GM21526 (cell line): Measurements from ENCODE around the gene TNFRSF1B.

Experiments
- ATAC-seq: cut with Tn5 transposase; IDR thresholded peaks from one replicate; pipeline ENCODE4 v1.9.1; 2021; ENCODE audit warnings: moderate library complexity; ENCODE audit not compliant: unreplicated experiment, low FRiP score

The TNFRSF1B gene

DNA sequence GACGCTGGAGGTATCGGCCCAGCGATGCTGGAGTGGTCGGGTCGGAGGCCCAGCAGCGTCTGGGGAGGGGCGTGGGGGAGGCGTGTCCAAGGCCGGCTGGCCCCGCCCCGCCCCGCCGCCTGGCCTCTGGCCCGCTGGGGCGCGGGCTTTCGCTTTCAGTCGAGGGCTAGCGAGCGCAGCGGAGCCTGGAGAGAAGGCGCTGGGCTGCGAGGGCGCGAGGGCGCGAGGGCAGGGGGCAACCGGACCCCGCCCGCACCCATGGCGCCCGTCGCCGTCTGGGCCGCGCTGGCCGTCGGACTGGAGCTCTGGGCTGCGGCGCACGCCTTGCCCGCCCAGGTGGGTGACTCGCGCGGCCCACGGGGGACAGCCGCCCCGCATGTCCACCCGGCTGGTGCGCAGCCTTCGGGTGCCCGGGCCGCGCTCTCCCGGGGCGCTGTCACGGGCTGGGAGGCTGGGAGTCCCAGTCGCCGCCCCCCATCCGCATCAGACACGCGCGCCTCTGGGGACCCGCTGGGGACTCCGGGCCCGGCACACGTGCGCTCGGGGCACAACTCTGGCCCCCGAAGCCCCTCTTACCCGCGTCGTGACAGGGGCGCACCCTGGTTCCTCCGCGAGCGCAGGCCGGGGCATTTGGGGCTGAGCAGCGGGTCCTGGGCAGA, at the start of gene TNFRSF1B:
Gene TNFRSF1B, plus strand, starts transcription at position 158 of the 659 bp plus-strand sequence. Its CDS starts 101 bp downstream, at position 259.
- peak; percentile 32 for ATAC-seq

DNA sequence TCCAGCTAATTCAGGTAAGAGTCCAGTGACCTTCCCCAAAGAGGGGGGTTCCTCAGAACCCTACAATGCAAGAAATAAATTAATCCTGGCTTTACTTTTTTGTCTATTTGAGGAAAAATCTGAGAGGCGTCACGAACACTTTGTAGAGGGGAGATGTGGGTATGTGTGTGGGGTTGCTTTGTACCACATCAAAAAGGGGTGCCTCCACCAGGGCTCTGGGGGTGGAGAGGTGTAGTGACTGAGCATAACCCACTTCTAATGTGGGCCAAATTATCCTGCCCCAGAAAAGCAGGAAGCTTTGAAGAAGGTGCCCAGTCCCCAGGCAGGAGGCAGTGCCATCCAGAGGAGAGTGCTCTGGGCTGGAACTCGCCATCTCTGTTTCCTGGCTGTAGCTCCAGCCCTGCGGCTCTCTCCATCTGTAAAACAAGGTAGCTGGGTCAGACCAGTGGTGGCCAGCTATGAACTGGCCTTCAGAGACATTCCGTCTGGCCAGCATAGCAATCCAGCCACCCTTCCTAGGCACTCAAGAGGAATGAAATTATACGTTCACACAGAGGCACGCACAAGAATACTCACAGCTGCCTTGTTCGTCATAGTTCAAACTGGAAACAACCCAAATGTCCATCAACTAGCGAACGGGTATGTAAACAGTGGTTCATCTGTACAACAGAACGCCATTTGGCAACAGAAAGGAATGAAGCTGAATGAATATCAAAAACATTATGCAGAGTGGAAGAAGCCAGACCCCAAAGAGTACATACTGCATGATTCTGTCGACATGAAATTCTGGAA, 45.4 kb upstream of the TNFRSF1B start:
- no peak for ATAC-seq

DNA sequence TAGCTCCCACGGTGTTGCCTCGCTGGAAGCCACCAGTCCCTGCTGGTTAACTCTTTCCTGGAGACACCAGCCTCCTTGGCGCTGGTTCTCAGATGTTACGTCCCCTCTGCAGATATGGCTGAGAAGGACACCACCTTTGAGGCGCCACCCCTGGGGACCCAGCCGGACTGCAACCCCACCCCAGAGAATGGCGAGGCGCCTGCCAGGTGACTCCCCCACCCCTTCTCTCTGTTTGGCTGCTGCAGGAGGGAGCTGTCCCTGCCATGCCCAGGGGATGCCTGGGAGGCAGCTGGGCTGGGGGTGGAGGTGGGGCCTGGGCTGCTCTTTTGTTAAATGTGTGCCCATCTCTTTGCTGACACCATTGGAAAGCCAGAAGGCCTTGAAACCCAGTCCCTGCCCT, 43.6 kb upstream of the TNFRSF1B start:
- ATAC-seq: no peak

DNA sequence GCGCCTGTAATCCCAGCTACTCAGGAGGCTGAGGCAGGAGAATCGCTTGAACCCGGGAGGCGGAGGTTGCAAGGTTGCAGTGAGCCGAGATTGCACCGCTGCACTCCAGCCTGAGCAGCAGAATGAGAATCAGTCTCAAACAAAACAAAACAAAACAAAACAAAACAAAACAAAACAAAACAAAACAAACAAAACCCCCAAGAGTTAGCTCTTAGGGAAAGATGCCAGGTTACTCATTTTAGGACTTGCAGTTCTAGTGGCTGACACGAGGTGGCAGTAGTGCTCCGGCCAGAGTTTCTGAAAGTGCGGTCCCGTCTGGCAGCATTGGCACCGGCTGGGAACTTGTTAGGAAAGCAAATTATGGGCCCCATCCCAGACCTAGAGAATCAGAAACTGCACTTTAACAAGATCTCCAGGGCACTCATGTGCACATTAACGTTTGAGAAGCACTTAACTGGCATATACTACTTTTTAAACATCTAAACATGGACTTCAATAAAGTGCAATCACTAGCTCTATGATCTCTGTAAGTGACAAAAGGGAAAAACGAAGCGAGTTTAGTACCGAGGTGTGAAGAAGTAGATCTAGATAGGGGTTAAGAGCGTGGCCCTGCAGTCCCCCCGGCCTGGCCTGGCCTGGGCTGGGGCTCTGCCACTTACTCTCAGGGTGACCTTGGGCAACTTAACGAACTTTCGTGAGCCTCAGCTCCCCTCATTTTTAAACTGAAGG, 41.9 kb upstream of the TNFRSF1B start:
- ATAC-seq: no peak

DNA sequence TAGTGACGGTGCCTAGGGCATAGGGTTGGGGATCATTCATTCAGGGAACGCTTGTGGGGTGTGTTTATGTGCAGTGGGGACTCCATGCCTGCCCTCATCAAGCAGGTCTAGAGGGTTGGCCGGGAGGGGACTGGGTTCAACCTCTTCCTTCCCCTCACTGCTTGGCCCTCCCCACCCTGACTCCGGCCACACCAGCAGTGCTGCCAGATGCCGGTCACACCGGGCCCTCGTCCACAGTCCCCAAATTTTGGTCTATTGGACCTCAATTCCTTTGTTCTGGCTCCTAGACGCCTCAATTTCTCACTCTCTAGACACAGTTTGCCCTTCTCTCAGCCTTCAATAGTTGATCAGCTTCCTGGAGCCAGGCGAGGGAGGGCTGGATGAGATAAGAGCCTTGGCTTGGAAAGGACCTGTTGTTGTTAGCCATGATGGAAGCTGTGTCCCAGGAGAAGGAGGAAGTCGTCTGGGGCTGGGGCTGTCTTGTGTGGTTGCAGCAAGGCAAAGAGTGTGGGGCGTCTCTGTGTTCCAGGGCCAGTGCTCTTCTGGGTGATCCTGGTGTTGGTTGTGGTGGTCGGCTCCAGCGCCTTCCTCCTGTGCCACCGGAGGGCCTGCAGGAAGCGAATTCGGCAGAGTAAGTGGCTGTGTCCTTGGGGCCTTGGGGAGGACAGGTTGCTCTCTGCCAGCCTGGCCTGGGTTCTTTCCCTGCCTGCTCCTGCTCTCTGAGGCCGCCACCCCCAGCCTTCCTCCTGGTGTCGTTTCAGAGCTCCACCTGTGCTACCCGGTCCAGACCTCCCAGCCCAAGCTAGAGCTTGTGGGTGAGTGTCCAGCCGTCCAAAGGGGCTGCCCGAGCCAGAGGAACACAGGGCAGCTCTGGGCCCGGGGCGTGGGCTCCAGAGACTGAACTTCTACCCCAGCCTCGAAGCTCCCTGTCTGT, 41.1 kb upstream of the TNFRSF1B start:
- ATAC-seq: no peak

DNA sequence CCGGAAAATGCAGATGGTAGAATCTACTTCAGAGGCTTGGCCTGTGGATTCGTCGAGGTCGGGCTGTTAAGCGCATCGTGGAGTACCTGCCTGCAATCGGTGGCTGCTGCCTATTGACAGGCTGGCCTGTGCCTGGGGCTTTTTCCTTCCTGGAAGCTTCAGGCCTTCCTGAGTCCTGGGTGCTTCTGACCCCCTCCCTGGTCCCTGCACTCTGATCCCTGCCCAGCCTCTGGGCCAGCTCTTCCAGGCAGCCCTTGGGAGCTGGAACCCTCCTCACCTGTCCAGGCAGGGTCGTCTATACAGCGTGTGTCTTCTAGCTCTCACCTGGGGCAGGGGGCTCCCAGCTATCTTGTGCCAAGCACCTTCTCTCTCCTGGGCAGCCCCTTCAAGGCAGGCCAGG, 40.0 kb upstream of the TNFRSF1B start:
- ATAC-seq: no peak

DNA sequence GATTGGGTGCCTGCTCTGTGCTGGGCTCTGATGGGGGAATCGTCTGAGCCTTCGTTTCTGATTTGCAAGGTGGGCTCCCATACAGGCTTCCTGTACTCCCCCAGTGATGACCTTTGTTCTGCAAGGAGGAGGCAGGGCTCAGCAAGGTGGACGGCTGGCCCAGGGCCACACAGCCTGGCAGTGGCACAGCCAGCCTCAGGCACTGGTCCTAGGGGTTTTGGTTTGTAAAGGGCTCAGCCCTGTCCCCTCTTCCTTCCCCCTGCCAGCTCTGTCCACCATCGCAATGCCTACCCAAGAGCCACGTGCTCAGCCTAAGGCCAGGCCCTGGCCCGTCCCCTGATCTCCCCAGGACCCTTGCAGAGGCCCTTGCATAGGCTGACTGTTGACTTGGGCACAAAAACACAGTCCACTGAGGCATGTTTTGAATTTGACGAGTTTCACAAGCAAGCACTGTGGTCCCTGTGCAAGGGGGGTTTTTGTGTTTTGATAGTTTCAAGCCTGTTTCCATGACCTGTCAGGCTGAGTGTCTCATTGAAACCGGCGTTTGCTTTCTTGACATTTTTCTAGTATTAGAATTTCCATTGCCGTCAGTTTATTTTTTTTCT, 39.5 kb upstream of the TNFRSF1B start:
- no peak for ATAC-seq

DNA sequence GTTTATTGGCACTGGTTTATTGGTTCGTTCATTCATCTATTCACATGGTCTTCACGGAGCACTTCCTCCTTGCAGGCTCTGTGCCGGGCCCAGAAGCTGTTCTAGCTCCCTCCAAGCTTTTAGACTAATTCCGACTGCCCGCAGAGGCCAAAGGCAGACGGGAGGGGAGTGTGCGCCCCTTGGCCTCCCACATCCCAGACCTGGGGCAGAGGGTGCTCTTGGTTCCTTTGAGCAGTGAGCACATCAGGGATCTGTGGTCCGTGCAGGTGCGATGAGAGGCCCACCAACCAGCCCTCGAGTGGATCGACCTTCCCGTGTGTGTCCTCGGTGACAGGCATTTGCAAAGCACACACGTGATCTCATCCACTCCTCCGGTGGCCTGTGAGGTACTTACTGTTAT, 38.7 kb upstream of the TNFRSF1B start:
- no peak for ATAC-seq

DNA sequence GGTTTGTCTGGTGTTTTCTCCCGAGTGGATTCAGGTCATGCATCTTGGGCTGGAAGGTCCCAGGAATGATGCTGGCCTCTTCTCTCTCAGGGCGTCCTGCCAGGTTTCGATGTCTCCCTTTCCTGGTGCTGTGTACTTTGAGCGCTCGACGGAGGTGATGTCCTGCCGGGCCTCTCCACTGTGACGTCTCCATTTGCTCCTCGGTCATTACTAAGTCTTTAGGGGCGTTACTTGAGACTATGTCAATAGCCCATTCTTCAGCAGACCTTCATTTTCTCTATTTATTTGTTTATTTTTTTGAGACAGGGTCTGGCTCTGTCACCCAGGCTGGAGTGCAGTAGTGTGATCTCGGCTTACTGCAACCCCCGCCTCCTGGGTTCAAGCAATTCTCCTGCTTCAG, 37.2 kb upstream of the TNFRSF1B start:
- ATAC-seq: no peak

DNA sequence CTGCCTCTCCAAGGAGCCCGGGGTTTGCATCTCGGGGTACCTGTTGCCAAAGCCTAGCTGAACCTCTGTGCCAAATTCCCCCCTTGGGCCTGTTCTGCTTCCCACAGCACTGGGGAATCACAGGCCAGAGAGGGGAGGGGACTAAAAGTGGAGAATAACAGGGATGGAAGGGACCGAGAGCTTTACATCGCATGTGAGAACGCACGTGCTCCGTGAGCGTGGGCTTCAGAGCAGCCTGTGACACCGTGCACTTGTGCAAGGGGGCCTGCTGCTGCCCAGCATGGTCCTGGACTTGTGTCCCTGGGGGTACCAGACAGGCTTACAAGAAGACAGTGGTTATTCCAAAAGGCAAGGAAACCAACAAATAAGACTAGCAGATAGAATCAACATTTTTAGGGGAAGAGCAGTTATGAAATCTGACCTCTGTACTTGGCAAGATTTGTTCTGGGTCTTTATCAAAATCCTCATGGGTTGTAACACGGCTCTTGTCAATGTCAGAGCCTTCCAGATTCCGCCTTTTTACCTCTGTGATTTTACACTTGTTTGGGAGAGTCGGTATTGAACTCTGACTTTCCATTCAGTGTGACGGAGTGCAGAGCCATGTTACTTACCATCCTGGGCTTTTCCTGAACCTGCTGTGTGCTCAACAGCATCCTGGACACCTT, 36.2 kb upstream of the TNFRSF1B start:
- no peak for ATAC-seq

DNA sequence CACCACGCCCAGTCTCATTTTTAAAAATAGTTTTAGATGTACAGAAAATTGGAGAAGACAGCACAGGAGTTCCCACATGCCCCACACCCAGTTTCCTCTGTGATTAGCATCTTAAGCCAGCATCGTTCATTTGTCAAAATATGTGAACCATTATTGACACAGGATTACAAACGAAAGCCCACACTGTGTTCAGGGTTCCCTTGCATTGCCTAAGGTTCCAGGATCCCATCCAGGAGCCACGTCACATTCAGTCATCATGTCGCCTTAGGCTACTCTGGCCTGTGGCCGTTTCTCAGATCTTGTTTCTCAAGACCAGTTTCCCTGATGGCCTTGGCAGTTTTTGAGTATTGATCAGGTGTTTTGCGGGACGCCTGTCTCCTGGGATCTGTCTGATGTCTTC, 34.7 kb upstream of the TNFRSF1B start:
- ATAC-seq: no peak

DNA sequence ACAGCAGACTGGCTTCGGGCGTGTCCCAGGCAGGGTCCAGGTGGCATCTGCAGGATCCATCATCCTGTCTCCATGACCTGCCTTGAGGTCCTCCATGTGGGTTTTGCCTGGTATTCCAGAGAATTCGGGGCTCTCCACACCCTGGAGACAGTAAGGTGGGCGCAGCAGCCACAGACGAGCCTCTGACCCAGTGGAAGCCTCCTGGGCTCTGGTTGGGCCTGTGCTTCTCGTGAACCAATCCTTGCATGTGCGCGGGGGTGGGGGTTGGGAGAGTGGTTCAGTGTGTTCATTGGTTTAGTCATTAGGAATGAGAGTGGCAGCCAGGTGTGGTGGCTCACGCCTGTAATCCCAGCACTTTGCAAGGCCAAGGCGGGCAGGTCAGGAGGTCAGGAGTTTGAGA, 32.1 kb upstream of the TNFRSF1B start:
- ATAC-seq: no peak

DNA sequence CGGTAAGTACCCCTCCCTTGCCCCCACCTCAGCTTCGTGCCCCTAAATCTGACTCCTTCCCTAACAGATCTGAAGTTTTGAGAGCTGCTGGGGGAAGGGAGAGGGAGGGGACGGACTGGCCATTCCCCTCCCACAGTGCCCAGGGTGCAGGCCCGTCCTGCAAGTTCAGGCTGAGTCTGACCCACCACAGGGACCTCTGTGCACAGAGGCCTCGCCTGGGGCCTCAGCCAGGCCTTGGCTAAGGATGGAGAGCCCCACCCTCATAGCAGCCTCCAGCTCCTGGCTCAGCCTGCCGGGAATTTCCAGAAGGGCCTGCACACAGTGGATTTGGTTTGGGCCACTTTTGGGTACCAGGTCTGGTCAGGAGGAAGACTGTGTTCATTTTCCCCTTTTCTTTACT, 31.2 kb upstream of the TNFRSF1B start:
- no peak for ATAC-seq

DNA sequence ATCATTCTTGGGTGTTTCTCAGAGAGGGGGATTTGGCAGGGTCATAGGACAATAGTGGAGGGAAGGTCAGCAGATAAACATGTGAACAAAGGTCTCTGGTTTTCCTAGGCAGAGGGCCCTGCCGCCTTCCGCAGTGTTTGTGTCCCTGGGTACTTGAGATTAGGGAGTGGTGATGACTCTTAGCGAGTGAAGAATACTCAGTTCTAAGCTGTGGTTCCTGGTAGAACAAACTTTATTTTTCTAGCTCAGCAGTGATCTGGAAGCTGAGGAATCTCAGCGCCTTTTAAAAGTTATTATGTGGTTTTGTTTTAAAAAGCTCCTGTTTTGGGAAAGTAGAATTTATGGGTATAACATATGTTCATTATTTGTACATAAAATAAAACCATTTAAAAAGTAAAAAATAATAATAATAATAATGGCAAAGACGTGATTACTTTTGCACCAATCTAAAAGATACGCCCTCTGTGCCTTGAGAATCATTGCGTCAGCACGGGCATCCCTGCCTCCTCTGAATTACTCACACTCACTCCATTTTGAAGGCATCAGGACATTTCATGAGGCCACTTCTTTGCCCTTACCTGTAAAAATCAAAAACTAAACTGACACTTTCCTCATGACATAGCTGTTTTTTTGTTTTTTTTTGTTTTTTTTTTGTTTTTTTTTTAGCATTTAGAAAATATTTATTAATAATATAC, 29.7 kb upstream of the TNFRSF1B start:
- no peak for ATAC-seq

DNA sequence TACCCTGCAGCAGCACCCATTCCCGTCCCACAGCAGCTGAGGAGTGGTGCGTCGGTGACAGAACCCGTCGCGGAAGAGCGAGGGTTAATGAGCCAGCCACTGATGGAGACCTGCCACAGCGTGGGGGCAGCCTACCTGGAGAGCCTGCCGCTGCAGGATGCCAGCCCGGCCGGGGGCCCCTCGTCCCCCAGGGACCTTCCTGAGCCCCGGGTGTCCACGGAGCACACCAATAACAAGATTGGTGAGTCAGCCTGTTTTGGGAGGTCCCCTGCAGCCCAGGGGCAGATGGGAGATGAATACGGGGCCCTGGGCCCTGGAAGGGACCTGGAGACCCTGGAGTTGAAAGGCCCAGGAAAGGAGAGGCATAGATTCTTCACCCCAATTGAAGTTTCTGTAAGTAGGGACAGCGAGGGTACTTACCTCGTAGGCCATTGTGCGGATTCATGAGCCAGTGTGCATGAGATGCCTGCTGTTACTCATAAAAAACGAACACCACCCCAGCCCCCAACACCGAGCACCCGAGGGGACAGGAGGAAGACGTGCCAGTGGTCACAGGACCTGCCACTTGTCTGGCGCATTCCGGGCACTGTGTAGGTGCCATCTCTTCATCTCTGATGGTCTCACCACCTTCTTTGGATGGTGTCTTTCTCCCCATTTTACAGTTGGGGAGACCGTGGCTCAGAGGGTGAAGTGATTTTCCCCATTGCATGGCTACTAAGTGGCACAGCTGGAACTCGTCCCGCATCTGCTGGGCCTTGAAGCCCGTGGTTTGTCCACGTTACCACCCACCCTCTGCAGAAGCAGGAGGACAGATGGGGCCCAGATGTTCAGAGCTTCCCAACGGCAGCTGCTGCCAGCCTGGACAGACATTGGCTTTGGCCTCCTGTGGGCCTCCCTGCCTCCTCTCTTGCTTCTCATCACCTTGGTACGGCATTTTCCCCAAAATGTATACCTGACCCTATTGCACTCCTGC, 28.3 kb upstream of the TNFRSF1B start:
- no peak for ATAC-seq

DNA sequence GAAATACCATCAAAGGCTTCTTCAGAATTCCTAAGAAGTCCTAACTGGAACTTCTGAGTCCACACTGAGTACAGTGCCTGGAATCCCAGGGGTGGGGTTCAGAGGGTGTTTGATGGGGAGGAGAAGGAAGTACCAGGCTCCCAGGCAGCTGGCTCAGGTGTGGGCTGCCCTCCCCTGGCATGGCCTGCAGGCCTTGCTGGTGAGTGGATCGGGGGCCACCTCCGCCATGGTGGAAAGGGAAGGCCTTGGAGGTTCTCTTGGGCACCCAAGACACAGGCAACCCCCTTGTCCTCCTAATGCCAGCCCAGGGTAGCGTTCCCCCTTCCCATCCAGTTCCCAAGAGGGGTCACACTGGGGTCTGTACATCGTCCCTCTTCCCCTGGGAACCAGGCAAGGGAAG, 26.8 kb upstream of the TNFRSF1B start:
- no peak for ATAC-seq

DNA sequence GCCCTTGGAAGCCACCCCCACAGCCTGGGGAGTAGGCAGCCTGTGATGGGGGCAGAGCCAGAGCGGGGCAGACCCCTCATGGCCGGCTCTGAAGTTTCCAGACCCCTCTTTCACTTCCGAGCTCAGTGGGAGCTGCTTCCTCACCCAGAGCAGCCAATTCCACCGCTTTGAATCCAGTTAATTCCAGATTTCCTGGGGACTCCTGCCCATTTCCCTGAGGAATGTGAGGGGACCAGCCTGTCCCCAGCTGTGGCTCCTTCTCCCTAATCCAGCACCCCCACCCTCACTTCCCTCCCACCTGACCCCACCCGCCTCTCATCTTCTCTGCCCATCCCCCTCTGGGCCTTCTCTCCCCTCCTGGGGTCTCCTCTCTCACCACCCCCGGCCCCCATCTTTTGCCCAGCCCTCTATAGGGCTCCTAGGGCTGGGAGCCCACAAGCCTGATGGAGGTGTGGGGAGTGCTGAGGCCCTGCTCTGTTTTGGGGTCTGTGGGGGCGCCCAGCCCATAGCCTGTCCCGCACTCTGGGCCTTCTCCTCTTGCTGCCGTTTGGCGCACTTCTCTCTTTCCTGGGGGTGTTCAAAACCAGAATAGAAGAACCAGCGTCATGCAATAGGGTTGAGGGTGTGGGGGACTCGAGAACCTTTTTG, 26.2 kb upstream of the TNFRSF1B start:
- ATAC-seq: no peak
